CD14-positive monocyte (primary cell): ENCODE results near the gene MYL6. TPM values are rescaled to one million over a fixed set of nuclear protein-coding genes. Genes with fewer than 3 reads are reported as not detected.
A peak's percentile ranks its signal among the peaks of the same experiment; 100 is the strongest.

Experiments
- DNase-seq, 3 donors: peaks; one replicate each; pipeline ENCODE4 v3.0.0-alpha.2; 2011 to 2022
- H2AFZ ChIP-seq: 2 replicates; pipeline ENCODE4 v1.6.0; 2012; ENCODE audit warnings: mild to moderate bottlenecking, low read depth, low read length, inconsistent platforms; ENCODE audit not compliant: insufficient read depth, poor library complexity, severe bottlenecking
- H3K27ac ChIP-seq, 2 donors: 1 replicate in 1 of 2; 2 replicates in 1 of 2; pipeline ENCODE4 v1.5.1; 2012 to 2013; ENCODE audit warnings: low read length in 2 of 2, control low read depth in 1 of 2, inconsistent platforms in 1 of 2, low read depth in 1 of 2, mild to moderate bottlenecking in 1 of 2
- H3K27me3 ChIP-seq, 2 donors: one replicate each; pipeline versions ENCODE4 v1.6.0 to v1.6.1; 2011 to 2013; ENCODE audit warnings: low read length in 2 of 2; ENCODE audit not compliant: control insufficient read depth in 2 of 2, insufficient read depth in 2 of 2
- H3K36me3 ChIP-seq, 2 donors: replicated peaks in 1 of 2; 1 replicate in 1 of 2; 2 replicates in 1 of 2; pipeline versions ENCODE4 v1.5.1 to v1.6.1; 2012 to 2013; ENCODE audit warnings: low read length in 2 of 2, control low read depth in 1 of 2, inconsistent platforms in 1 of 2, mild to moderate bottlenecking in 1 of 2; ENCODE audit not compliant: insufficient read depth in 2 of 2, control insufficient read depth in 1 of 2
- H3K4me1 ChIP-seq, 2 donors: 1 replicate in 1 of 2; 2 replicates in 1 of 2; pipeline versions ENCODE4 v1.5.1 to v1.6.1; 2012 to 2013; ENCODE audit warnings: low read length in 2 of 2, control low read depth in 1 of 2, inconsistent platforms in 1 of 2, mild to moderate bottlenecking in 1 of 2, moderate library complexity in 1 of 2; ENCODE audit not compliant: insufficient read depth in 2 of 2, control insufficient read depth in 1 of 2
- H3K4me2 ChIP-seq: replicated peaks from 2 replicates; pipeline ENCODE3; 2012; ENCODE audit warnings: low read length, moderate library complexity, mild to moderate bottlenecking; ENCODE audit not compliant: poor library complexity, severe bottlenecking; ENCODE audit errors: extremely low read depth
- H3K4me3 ChIP-seq, 3 experiments: fragments of 200-600 bp in 1 of 3; sonication (generic) in 1 of 3; replicated peaks in 1 of 3; 1 replicate in 2 of 3; 2 replicates in 1 of 3; pipeline ENCODE4 v1.5.1; 2011 to 2013; ENCODE audit warnings: low read length in 3 of 3, mild to moderate bottlenecking in 3 of 3, control low read depth in 2 of 3, low read depth in 2 of 3, inconsistent platforms in 1 of 3, moderate library complexity in 1 of 3
- H3K79me2 ChIP-seq: 2 replicates; pipeline ENCODE4 v1.6.0; 2012; ENCODE audit warnings: mild to moderate bottlenecking, control low read depth, inconsistent platforms, low read length, moderate library complexity; ENCODE audit not compliant: insufficient read depth
- H3K9ac ChIP-seq: 2 replicates; pipeline ENCODE4 v1.6.0; 2017; ENCODE audit warnings: low read length, mild to moderate bottlenecking; ENCODE audit not compliant: insufficient read depth, poor library complexity, severe bottlenecking
- H3K9me3 ChIP-seq, 2 donors: replicated peaks in 1 of 2; 1 replicate in 1 of 2; 2 replicates in 1 of 2; pipeline versions ENCODE4 v1.5.1 to v1.6.1; 2012 to 2013; ENCODE audit warnings: low read length in 2 of 2, control low read depth in 1 of 2; ENCODE audit not compliant: control insufficient read depth in 1 of 2, insufficient read depth in 1 of 2
- H4K20me1 ChIP-seq: 2 replicates; pipeline ENCODE4 v1.6.0; 2012; ENCODE audit warnings: mild to moderate bottlenecking, low read length, control low read depth, moderate library complexity; ENCODE audit not compliant: insufficient read depth
- H3K27ac Mint-ChIP-seq, 7 donors: one replicate each; pipeline ENCODE4 v1.8.0; 2020; ENCODE audit warnings: mild to moderate bottlenecking in 7 of 7, mixed read lengths in 7 of 7, moderate library complexity in 6 of 7, inconsistent platforms in 2 of 7
- H3K27me3 Mint-ChIP-seq, 3 donors: one replicate each; pipeline ENCODE4 v1.8.0; 2021 to 2022; ENCODE audit warnings: low read depth in 3 of 3, mild to moderate bottlenecking in 3 of 3, mixed read lengths in 3 of 3, moderate library complexity in 3 of 3, inconsistent platforms in 1 of 3
- H3K36me3 Mint-ChIP-seq, 2 donors: one replicate each; pipeline ENCODE4 v1.8.0; 2020; ENCODE audit warnings: mixed read lengths in 2 of 2, inconsistent platforms in 1 of 2, mild to moderate bottlenecking in 1 of 2
- H3K4me1 Mint-ChIP-seq: one replicate; pipeline ENCODE4 v1.8.0; 2020; ENCODE audit warnings: mild to moderate bottlenecking, mixed read lengths
- H3K4me3 Mint-ChIP-seq, 2 donors: one replicate each; pipeline ENCODE4 v1.8.0; 2020; ENCODE audit warnings: mild to moderate bottlenecking in 2 of 2, mixed read lengths in 2 of 2, moderate library complexity in 1 of 2
- H3K9me3 Mint-ChIP-seq, 7 donors: one replicate each; pipeline ENCODE4 v1.8.0; 2020 to 2022; ENCODE audit warnings: mixed read lengths in 7 of 7, mild to moderate bottlenecking in 6 of 7, moderate library complexity in 6 of 7, inconsistent platforms in 2 of 7
- WGBS: methylation state at CpG from one replicate; pipeline ENCODE4 v1.1.5; 2013; ENCODE audit warnings: missing lambda C conversion rate; ENCODE audit not compliant: insufficient coverage; 5-methylcytosine and 5-hydroxymethylcytosine counted together
- intact Hi-C, 2 donors: fragments of 100-400 bp; cut with micrococcal nuclease; formaldehyde crosslinking; loops; one replicate each; pipeline versions ENCODE4 v1.15.0 to v1.15.1; 2023
- polyA plus RNA-seq, 3 donors: library from polyadenylated mRNA; depleted of rRNA in 1 of 3; unstranded in 2 of 3; stranded (reverse) in 1 of 3; fragments of 300-500 nt in 2 of 3; fragments of >200 nt in 1 of 3; fragmentation: Illumina TruSeq in 2 of 3; gene quantifications; 1 replicate in 2 of 3; 2 replicates in 1 of 3; pipeline ENCODE4 v1.2.3, GENCODE V29; 2012 to 2021
- TF ChIP-seq, protein P1 (sequence below): fragments of 200-600 bp; IDR thresholded peaks from one replicate; pipeline ENCODE4 v1.8.0; 2022; ENCODE audit warnings: antibody characterized with exemption, mild to moderate bottlenecking

Gene MYL6
- polyA plus RNA-seq, 3 donors = 1,962 to 3,939 (median 3,189) TPM

DNA sequence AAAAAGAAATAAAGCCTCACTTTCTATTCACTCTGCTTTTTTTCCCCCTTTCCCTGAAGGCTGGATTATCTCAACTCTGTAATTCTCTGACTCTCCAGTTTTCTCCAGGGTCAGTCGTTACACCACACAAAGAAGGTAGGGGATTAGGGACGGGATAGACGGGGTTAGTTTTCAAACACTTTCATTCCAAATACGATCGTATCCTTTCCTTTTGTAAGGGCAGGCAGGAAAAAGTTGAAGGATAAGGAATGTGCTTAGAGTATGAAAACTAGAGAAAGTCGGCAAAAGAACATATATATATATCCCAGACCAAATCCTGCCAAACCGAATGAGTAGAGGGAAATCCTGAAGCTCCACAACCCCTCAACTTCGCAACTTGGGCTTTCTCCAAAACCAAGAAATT is 30.7 kb upstream of the MYL6 start:
- Histone ChIP-seq H4K20me1 (peaks cover 5% of the 10 kb centered on the region), H3K4me2 (peak overlapping the region; percentile 99), H3K36me3 (peaks cover 20 to 28% of the 10 kb centered on the region in 2 donors), H3K27me3 (no peaks in the 10 kb centered on the region), H3K4me3 (peak overlapping the region; percentile 21 to 99 (median 25)), H3K9me3 (no peaks in the 10 kb centered on the region), H3K9ac (no peak overlapping the region), H2AFZ (no peak overlapping the region), H3K79me2 (peaks cover 57% of the 10 kb centered on the region), H3K4me1 (peaks cover 55 to 72% of the 10 kb centered on the region in 2 donors), H3K27ac (peak overlapping the region; percentile 54 to 73)
- no peak for DNase-seq
- Mint-ChIP-seq H3K27me3 (peaks cover 0 to 6% (median 1%) of the 10 kb centered on the region in 3 donors), H3K4me1 (peaks cover 65% of the 10 kb centered on the region), H3K4me3 (peak overlapping the region; percentile 95 to 98), H3K27ac (peak overlapping the region; percentile 84 to 94 (median 93)), H3K36me3 (peaks cover 28 to 34% of the 10 kb centered on the region in 2 donors), H3K9me3 (peaks cover 0 to 4% (median 0%) of the 10 kb centered on the region in 7 donors)
- 0% methylated on average over 2 of the region's 8 CpGs for WGBS
- TF ChIP-seq, protein P1, sequence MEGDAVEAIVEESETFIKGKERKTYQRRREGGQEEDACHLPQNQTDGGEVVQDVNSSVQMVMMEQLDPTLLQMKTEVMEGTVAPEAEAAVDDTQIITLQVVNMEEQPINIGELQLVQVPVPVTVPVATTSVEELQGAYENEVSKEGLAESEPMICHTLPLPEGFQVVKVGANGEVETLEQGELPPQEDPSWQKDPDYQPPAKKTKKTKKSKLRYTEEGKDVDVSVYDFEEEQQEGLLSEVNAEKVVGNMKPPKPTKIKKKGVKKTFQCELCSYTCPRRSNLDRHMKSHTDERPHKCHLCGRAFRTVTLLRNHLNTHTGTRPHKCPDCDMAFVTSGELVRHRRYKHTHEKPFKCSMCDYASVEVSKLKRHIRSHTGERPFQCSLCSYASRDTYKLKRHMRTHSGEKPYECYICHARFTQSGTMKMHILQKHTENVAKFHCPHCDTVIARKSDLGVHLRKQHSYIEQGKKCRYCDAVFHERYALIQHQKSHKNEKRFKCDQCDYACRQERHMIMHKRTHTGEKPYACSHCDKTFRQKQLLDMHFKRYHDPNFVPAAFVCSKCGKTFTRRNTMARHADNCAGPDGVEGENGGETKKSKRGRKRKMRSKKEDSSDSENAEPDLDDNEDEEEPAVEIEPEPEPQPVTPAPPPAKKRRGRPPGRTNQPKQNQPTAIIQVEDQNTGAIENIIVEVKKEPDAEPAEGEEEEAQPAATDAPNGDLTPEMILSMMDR = no peak
- intact Hi-C loops = loop anchor here (2.0 to 10.0 kb wide), 5 partner anchors 31 to 337 kb away; partner anchors contain the start of genes SPRYD4 (in 2 of the 2), MYL6 (in 1 of the 2), NABP2 (in 1 of the 2) and RNF41 (in 1 of the 2)

DNA sequence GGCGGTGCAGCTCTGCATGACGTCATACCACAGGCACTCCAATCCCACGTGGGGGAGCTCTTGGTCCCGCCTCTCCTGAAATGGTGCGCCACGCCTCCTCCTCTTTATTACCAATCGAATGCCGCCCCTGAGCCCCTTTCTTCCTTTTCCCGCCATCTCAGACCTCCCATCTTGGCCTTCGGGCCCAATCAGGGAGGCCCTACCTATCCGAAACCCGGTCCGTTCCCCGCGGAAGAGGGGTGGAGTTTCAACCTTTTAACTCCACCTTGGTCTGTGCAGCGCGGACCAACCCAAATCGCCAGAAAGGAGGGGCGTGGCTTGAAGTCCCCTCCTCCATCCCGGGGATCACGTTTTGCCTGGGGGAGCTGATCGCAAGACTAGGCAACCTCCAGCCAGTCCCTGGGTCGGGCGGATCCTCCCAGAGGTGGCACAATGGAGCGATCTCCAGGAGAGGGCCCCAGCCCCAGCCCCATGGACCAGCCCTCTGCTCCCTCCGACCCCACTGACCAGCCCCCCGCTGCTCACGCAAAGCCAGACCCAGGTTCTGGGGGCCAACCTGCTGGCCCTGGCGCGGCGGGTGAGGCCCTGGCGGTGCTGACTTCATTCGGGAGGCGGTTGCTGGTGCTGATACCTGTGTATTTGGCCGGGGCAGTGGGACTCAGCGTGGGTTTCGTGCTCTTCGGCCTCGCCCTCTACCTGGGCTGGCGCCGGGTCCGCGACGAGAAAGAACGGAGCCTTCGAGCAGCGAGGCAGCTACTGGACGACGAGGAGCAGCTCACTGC is 30.1 kb upstream of the MYL6 start, which contains the start of gene ESYT1:
ESYT1 (plus strand) TSS at position 380 of the 782 bp plus-strand sequence; CDS start at position 433, 53 bp downstream.
- H3K27me3 ChIP-seq = no peaks in the 10 kb centered on the region
- peak within 1 kb of the TSS; percentile 68 for H3K9ac ChIP-seq
- intact Hi-C loops = loop anchor here (2.0 to 10.0 kb wide), 6 partner anchors 23 to 337 kb away; partner anchors contain the start of genes SPRYD4 (in 2 of the 2), MYL6 (in 1 of the 2), NABP2 (in 1 of the 2) and RNF41 (in 1 of the 2)
- peak within 1 kb of the TSS; percentile 54 to 78 for H3K27ac ChIP-seq
- TF ChIP-seq, protein P1 = no peak
- peaks cover 51% of the 10 kb centered on the region for H3K79me2 ChIP-seq
- Mint-ChIP-seq H3K4me1 (peaks cover 59% of the 10 kb centered on the region), H3K27ac (peak within 1 kb of the TSS; percentile 84 to 94 (median 93)), H3K27me3 (peaks cover 0 to 6% (median 1%) of the 10 kb centered on the region in 3 donors), H3K36me3 (peaks cover 32 to 39% of the 10 kb centered on the region in 2 donors), H3K9me3 (peaks cover 0 to 4% (median 0%) of the 10 kb centered on the region in 7 donors), H3K4me3 (peak within 1 kb of the TSS; percentile 95 to 98)
- peak within 1 kb of the TSS; percentile 60 to 99 (median 94) for H3K4me3 ChIP-seq
- peaks cover under 1% of the 10 kb centered on the region for H4K20me1 ChIP-seq
- peaks cover 25 to 29% of the 10 kb centered on the region in 2 donors for H3K36me3 ChIP-seq
- DNase-seq = peak; percentile 99
- peak within 1 kb of the TSS; percentile 99 for H3K4me2 ChIP-seq
- peak within 1 kb of the TSS; percentile 84 for H2AFZ ChIP-seq
- no peaks in the 10 kb centered on the region for H3K9me3 ChIP-seq
- H3K4me1 ChIP-seq = peaks cover 55 to 68% of the 10 kb centered on the region in 2 donors
- 0% methylated on average over 42 of the region's 49 CpGs for WGBS
